Effector memory CD8-positive, alpha-beta T cell (primary cell): ENCODE measurements around the gene GIPC3.
"Not testable (repeated sequence)": the region's sequence is repeated elsewhere in the genome, so short reads cannot be mapped to it uniquely, and the experiment has no call there.

ENCODE experiments used
- ATAC-seq: fragments of 150-1000 bp; cut with Tn5 transposase; replicated peaks from 2 replicates; pipeline ENCODE4 v1.10.0; 2021; ENCODE audit warnings: mild to moderate bottlenecking, moderate library complexity
- DNase-seq, 3 experiments: peaks; one replicate each; pipeline ENCODE4 v3.0.0; 2021
- H3K27ac Mint-ChIP-seq, 2 donors: one replicate each; pipeline ENCODE4 v1.8.0; 2022; ENCODE audit warnings: mild to moderate bottlenecking in 2 of 2, mixed read lengths in 2 of 2, moderate library complexity in 2 of 2
- H3K27me3 Mint-ChIP-seq, 2 donors: one replicate each; pipeline ENCODE4 v1.8.0; 2022; ENCODE audit warnings: mixed read lengths in 2 of 2
- H3K36me3 Mint-ChIP-seq: one replicate; pipeline ENCODE4 v1.8.0; 2022; ENCODE audit warnings: mild to moderate bottlenecking, moderate library complexity, mixed read lengths; ENCODE audit not compliant: insufficient read depth
- H3K4me1 Mint-ChIP-seq, 2 donors: one replicate each; pipeline ENCODE4 v1.8.0; 2022; ENCODE audit warnings: low read depth in 2 of 2, mixed read lengths in 2 of 2
- H3K4me3 Mint-ChIP-seq, 2 donors: one replicate each; pipeline ENCODE4 v1.8.0; 2022; ENCODE audit warnings: mild to moderate bottlenecking in 2 of 2, mixed read lengths in 2 of 2, moderate library complexity in 2 of 2
- H3K9me3 Mint-ChIP-seq, 2 donors: one replicate each; pipeline ENCODE4 v1.8.0; 2022; ENCODE audit warnings: mixed read lengths in 2 of 2

Gene GIPC3

GRCh38 chr19:3627351-3627723 lies 42.1 kb downstream of the GIPC3 start:
- Mint-ChIP-seq H3K27ac (peak overlapping the region in 1 of 2 donors; percentile 99), H3K9me3 (no peaks in the 10 kb centered on the region), H3K4me3 (peak overlapping the region; percentile 96 to 99), H3K4me1 (peaks cover 26 to 33% of the 10 kb centered on the region in 2 donors), H3K36me3 (peaks cover 33% of the 10 kb centered on the region), H3K27me3 (no peaks in the 10 kb centered on the region)
- DNase-seq (no peak), ATAC-seq (no peak)

GRCh38 chr19:3628766-3629165 lies 43.5 kb downstream of the GIPC3 start:
- not testable (repeated sequence) for H3K27ac Mint-ChIP-seq, H3K27me3 Mint-ChIP-seq, ATAC-seq, H3K4me3 Mint-ChIP-seq, H3K9me3 Mint-ChIP-seq, DNase-seq
- Mint-ChIP-seq H3K36me3 (peaks cover 23% of the 10 kb centered on the region), H3K4me1 (peaks cover 26 to 30% of the 10 kb centered on the region in 2 donors)

- peaks cover 13% of the 10 kb centered on the region for H3K36me3 Mint-ChIP-seq
- no peak for ATAC-seq
These were observed 46.0 kb downstream of the GIPC3 start for GRCh38 chr19:3631053-3631861.

GRCh38 chr19:3632098-3632497 lies 46.8 kb downstream of the GIPC3 start:
- H3K27ac Mint-ChIP-seq = no peak overlapping the region
- peaks cover 7% of the 10 kb centered on the region for H3K36me3 Mint-ChIP-seq
- H3K4me1 Mint-ChIP-seq = peaks cover under 1 to 6% of the 10 kb centered on the region in 2 donors
- no peak overlapping the region for H3K4me3 Mint-ChIP-seq
- ATAC-seq (no peak), DNase-seq (no peak)
- no peaks in the 10 kb centered on the region for H3K27me3 Mint-ChIP-seq
- no peaks in the 10 kb centered on the region for H3K9me3 Mint-ChIP-seq

More at GRCh38 chr19:3631053-3631861, 46.0 kb downstream of the GIPC3 start:
- no peak overlapping the region for H3K27ac Mint-ChIP-seq
- no peak for DNase-seq
- H3K4me1 Mint-ChIP-seq = peaks cover 9 to 14% of the 10 kb centered on the region in 2 donors
- H3K4me3 Mint-ChIP-seq = no peak overlapping the region
- H3K9me3 Mint-ChIP-seq = no peaks in the 10 kb centered on the region
- H3K27me3 Mint-ChIP-seq = no peaks in the 10 kb centered on the region

- no peak overlapping the region for H3K27ac Mint-ChIP-seq
These were observed 47.7 kb downstream of the GIPC3 start for GRCh38 chr19:3632739-3633558.

GRCh38 chr19:3633559-3633988 lies 48.3 kb downstream of the GIPC3 start:
- Mint-ChIP-seq H3K9me3 (no peaks in the 10 kb centered on the region), H3K27me3 (no peaks in the 10 kb centered on the region), H3K36me3 (peaks cover 3% of the 10 kb centered on the region), H3K4me3 (no peak overlapping the region), H3K27ac (no peak overlapping the region), H3K4me1 (no peaks in the 10 kb centered on the region)
- DNase-seq (no peak), ATAC-seq (no peak)

More at GRCh38 chr19:3632739-3633558, 47.7 kb downstream of the GIPC3 start:
- DNase-seq = no peak
- H3K36me3 Mint-ChIP-seq = peaks cover 2% of the 10 kb centered on the region
- no peaks in the 10 kb centered on the region for H3K4me1 Mint-ChIP-seq
- no peak overlapping the region for H3K4me3 Mint-ChIP-seq
- no peaks in the 10 kb centered on the region for H3K9me3 Mint-ChIP-seq
- no peak for ATAC-seq
- H3K27me3 Mint-ChIP-seq = no peaks in the 10 kb centered on the region

- H3K27ac Mint-ChIP-seq = peak overlapping the region; percentile 74 to 76
- ATAC-seq = no peak
These were observed 49.3 kb downstream of the GIPC3 start for GRCh38 chr19:3634496-3635045.

GRCh38 chr19:3636506-3636905 lies 51.2 kb downstream of the GIPC3 start:
- DNase-seq (no peak), ATAC-seq (no peak)
- Mint-ChIP-seq H3K27ac (no peak overlapping the region), H3K4me3 (no peak overlapping the region), H3K27me3 (no peaks in the 10 kb centered on the region), H3K4me1 (no peaks in the 10 kb centered on the region), H3K36me3 (peaks cover 8% of the 10 kb centered on the region), H3K9me3 (no peaks in the 10 kb centered on the region)

More at GRCh38 chr19:3634496-3635045, 49.3 kb downstream of the GIPC3 start:
- H3K9me3 Mint-ChIP-seq = no peaks in the 10 kb centered on the region
- H3K36me3 Mint-ChIP-seq = peaks cover 8% of the 10 kb centered on the region
- H3K4me3 Mint-ChIP-seq = no peak overlapping the region
- H3K27me3 Mint-ChIP-seq = no peaks in the 10 kb centered on the region
- H3K4me1 Mint-ChIP-seq = no peaks in the 10 kb centered on the region
- DNase-seq = no peak

GRCh38 chr19:3636962-3637361 lies 51.7 kb downstream of the GIPC3 start:
- Mint-ChIP-seq H3K27me3 (no peaks in the 10 kb centered on the region), H3K4me3 (no peak overlapping the region), H3K4me1 (no peaks in the 10 kb centered on the region), H3K27ac (no peak overlapping the region), H3K9me3 (no peaks in the 10 kb centered on the region), H3K36me3 (peaks cover 8% of the 10 kb centered on the region)
- DNase-seq (no peak), ATAC-seq (no peak)

GRCh38 chr19:3637621-3638020 lies 52.3 kb downstream of the GIPC3 start:
- H3K36me3 Mint-ChIP-seq = peaks cover 8% of the 10 kb centered on the region
- H3K4me3 Mint-ChIP-seq = no peak overlapping the region
- H3K4me1 Mint-ChIP-seq = no peaks in the 10 kb centered on the region
- DNase-seq (no peak), ATAC-seq (no peak)
- H3K27ac Mint-ChIP-seq = no peak overlapping the region
- H3K27me3 Mint-ChIP-seq = no peaks in the 10 kb centered on the region
- H3K9me3 Mint-ChIP-seq = no peaks in the 10 kb centered on the region

GRCh38 chr19:3638208-3639193 lies 53.2 kb downstream of the GIPC3 start:
- DNase-seq (no peak), ATAC-seq (no peak)
- Mint-ChIP-seq H3K9me3 (no peaks in the 10 kb centered on the region), H3K4me1 (no peaks in the 10 kb centered on the region), H3K4me3 (no peak overlapping the region), H3K27ac (no peak overlapping the region), H3K36me3 (peaks cover 8% of the 10 kb centered on the region), H3K27me3 (no peaks in the 10 kb centered on the region)

- Mint-ChIP-seq H3K4me3 (no peak overlapping the region), H3K9me3 (no peaks in the 10 kb centered on the region), H3K4me1 (no peaks in the 10 kb centered on the region), H3K27ac (no peak overlapping the region), H3K36me3 (peaks cover 8% of the 10 kb centered on the region), H3K27me3 (no peaks in the 10 kb centered on the region)
- ATAC-seq (no peak), DNase-seq (no peak)
These were observed 54.2 kb downstream of the GIPC3 start for GRCh38 chr19:3639479-3639878.
